SK-N-SH (cell line): Measurements from ENCODE around the gene EFCAB6. TPM values are rescaled to one million over a fixed set of nuclear protein-coding genes. Genes with fewer than 3 reads are reported as not detected.

Experiments used
- CTCF ChIA-PET: fragments of 300-600, 350-600 bp; formaldehyde crosslinking; extraction: SDS; loops from one replicate; lab custom pipeline; 2021; lab: Yijun Ruan, JAX
- POLR2A ChIA-PET: fragments of 350-600 bp; sonication (Branson Sonifier 250); formaldehyde crosslinking; extraction: SDS; loops from one replicate; lab custom pipeline; 2020; ENCODE audit warnings: antibody characterized with exemption, inconsistent platforms; lab: Yijun Ruan, JAX
- DNase-seq: peaks from one replicate; pipeline ENCODE4 v3.0.0; 2012
- H2AFZ ChIP-seq: fragments of 200-600 bp; sonication (generic); 2 replicates; pipeline ENCODE4 v1.8.1; 2016; ENCODE audit warnings: antibody characterized with exemption, mild to moderate bottlenecking, low read depth
- H3F3A ChIP-seq: fragments of 200-600 bp; sonication (generic); replicated peaks from 2 replicates; pipeline ENCODE3; 2016; ENCODE audit warnings: antibody characterized with exemption, mild to moderate bottlenecking; ENCODE audit not compliant: insufficient read depth
- H3K27ac ChIP-seq, 2 experiments: fragments of 200-500 bp in 1 of 2; fragments of 200-600 bp in 1 of 2; sonication (Bioruptor generic) in 1 of 2; sonication (generic), shearing (Covaris generic) in 1 of 2; 2 replicates each; pipeline versions ENCODE4 v1.5.1 to v1.6.1; 2014 to 2016; ENCODE audit warnings: low read depth in 2 of 2, inconsistent platforms in 1 of 2, low read length in 1 of 2, mild to moderate bottlenecking in 1 of 2, mixed read lengths in 1 of 2
- H3K27me3 ChIP-seq: fragments of 200-600 bp; sonication (generic), shearing (Covaris generic); 2 replicates; pipeline ENCODE4 v1.6.1; 2016; ENCODE audit warnings: mixed run types; ENCODE audit not compliant: insufficient read depth
- H3K36me3 ChIP-seq, 2 experiments: fragments of 200-500 bp in 1 of 2; fragments of 200-600 bp in 1 of 2; sonication (Bioruptor generic) in 1 of 2; sonication (generic) in 1 of 2; replicated peaks in 1 of 2; 2 replicates each; pipeline versions ENCODE3 to v1.5.1; 2014 to 2016; ENCODE audit warnings: low read length in 1 of 2, mild to moderate bottlenecking in 1 of 2; ENCODE audit not compliant: insufficient read depth in 2 of 2, control insufficient read depth in 1 of 2
- H3K4me1 ChIP-seq, 2 experiments: fragments of 200-500 bp in 1 of 2; fragments of 200-600 bp in 1 of 2; sonication (Bioruptor generic) in 1 of 2; sonication (generic), shearing (Covaris generic) in 1 of 2; 2 replicates each; pipeline versions ENCODE4 v1.5.1 to v1.6.1; 2014 to 2016; ENCODE audit warnings: low read depth in 1 of 2, low read length in 1 of 2, mixed run types in 1 of 2; ENCODE audit not compliant: insufficient read depth in 2 of 2, control insufficient read depth in 1 of 2
- H3K4me2 ChIP-seq: fragments of 200-600 bp; sonication (generic), shearing (Covaris generic); 2 replicates; pipeline ENCODE4 v1.6.1; 2017; ENCODE audit warnings: mixed run types
- H3K4me3 ChIP-seq, 2 experiments: fragments of 200-500 bp in 1 of 2; fragments of 200-600 bp in 1 of 2; sonication (Bioruptor generic) in 1 of 2; sonication (generic), shearing (Covaris generic) in 1 of 2; 2 replicates each; pipeline versions ENCODE4 v1.5.1 to v1.8.1; 2014 to 2016; ENCODE audit warnings: low read depth in 2 of 2, inconsistent platforms in 1 of 2, low read length in 1 of 2, mild to moderate bottlenecking in 1 of 2, mixed read lengths in 1 of 2, moderate library complexity in 1 of 2
- H3K79me2 ChIP-seq: fragments of 200-600 bp; sonication (generic); 2 replicates; pipeline ENCODE4 v1.8.1; 2017; ENCODE audit warnings: mild to moderate bottlenecking; ENCODE audit not compliant: insufficient read depth
- H3K9ac ChIP-seq: fragments of 200-600 bp; sonication (generic); 2 replicates; pipeline ENCODE4 v1.6.1; 2017; ENCODE audit warnings: mixed run types
- H3K9me2 ChIP-seq: fragments of 200-600 bp; sonication (generic); 2 replicates; pipeline ENCODE4 v1.6.1; 2017; ENCODE audit warnings: mixed run types
- H3K9me3 ChIP-seq: fragments of 200-600 bp; sonication (generic); 2 replicates; pipeline ENCODE4 v1.6.1; 2017; ENCODE audit warnings: mixed run types, mild to moderate bottlenecking, moderate library complexity
- H4K20me1 ChIP-seq: fragments of 200-600 bp; sonication (generic); 2 replicates; pipeline ENCODE4 v1.6.1; 2017; ENCODE audit warnings: mild to moderate bottlenecking, mixed run types; ENCODE audit not compliant: insufficient read depth
- CHD2 ChIP-seq: fragments of 150-350 bp; IDR thresholded peaks from 2 replicates; pipeline ENCODE4 v1.6.1; 2018; ENCODE audit warnings: low read length; ENCODE audit not compliant: partially characterized antibody
- ELF1 ChIP-seq: IDR thresholded peaks from 2 replicates; pipeline ENCODE4 v1.4.0; 2012
- EZH2phosphoT487 ChIP-seq: fragments of 200-600 bp; sonication (generic); IDR thresholded peaks from 2 replicates; pipeline ENCODE4 v1.6.1; 2017; ENCODE audit warnings: low read depth, mixed run types, mild to moderate bottlenecking, antibody characterized with exemption, moderate library complexity, borderline replicate concordance
- FOSL2 ChIP-seq: IDR thresholded peaks from 2 replicates; pipeline ENCODE4 v1.4.0; 2012; ENCODE audit warnings: low read depth, mild to moderate bottlenecking, moderate library complexity, borderline replicate concordance
- FOXJ3 ChIP-seq: sonication (generic); formaldehyde crosslinking; IDR thresholded peaks from 2 replicates; pipeline ENCODE4 v1.5.1; 2020; ENCODE audit warnings: mild to moderate bottlenecking, missing genetic modification reagents
- JUND ChIP-seq: IDR thresholded peaks from 2 replicates; pipeline ENCODE4 v1.4.0; 2012
- MEF2A ChIP-seq: IDR thresholded peaks from 2 replicates; pipeline ENCODE4 v1.4.0; 2012; ENCODE audit warnings: low read depth, borderline replicate concordance
- NFIC ChIP-seq: IDR thresholded peaks from 2 replicates; pipeline ENCODE4 v1.4.0; 2012; ENCODE audit warnings: borderline replicate concordance
- POLR2AphosphoS5 ChIP-seq: IDR thresholded peaks from 2 replicates; pipeline ENCODE4 v1.6.1; 2012; ENCODE audit warnings: low read depth, low read length
- RAD21 ChIP-seq: IDR thresholded peaks from 2 replicates; pipeline ENCODE4 v1.6.1; 2012; ENCODE audit warnings: mild to moderate bottlenecking, low read length
- TCF12 ChIP-seq: IDR thresholded peaks from 2 replicates; pipeline ENCODE4 v1.4.0; 2012
- TEAD4 ChIP-seq: IDR thresholded peaks from 2 replicates; pipeline ENCODE4 v1.4.0; 2012; ENCODE audit warnings: mild to moderate bottlenecking, borderline replicate concordance; ENCODE audit not compliant: insufficient read depth
- YY1 ChIP-seq: IDR thresholded peaks from 2 replicates; pipeline ENCODE4 v1.4.0; 2012; ENCODE audit warnings: low read depth, mild to moderate bottlenecking
- WGBS: methylation state at CpG from one replicate; pipeline ENCODE4 v1.1.6; 2017; ENCODE audit warnings: low lambda C conversion rate; 5-methylcytosine and 5-hydroxymethylcytosine counted together
- polyA plus RNA-seq, 3 experiments: library from polyadenylated mRNA; depleted of rRNA; stranded (reverse); fragments of >200 nt; gene quantifications; 2 replicates each; pipeline ENCODE4 v1.2.3, GENCODE V29; 2012
- TF ChIP-seq, protein P1 (sequence below): fragments of 150-350 bp; IDR thresholded peaks from 2 replicates; pipeline ENCODE4 v1.6.1; 2016; ENCODE audit warnings: mild to moderate bottlenecking, low read depth, low read length
- TF ChIP-seq, protein P2 (sequence below): IDR thresholded peaks from 2 replicates; pipeline ENCODE4 v1.4.0; 2012; ENCODE audit warnings: low read depth
- TF ChIP-seq, protein P3 (sequence below): IDR thresholded peaks from 2 replicates; pipeline ENCODE4 v1.6.1; 2012; ENCODE audit warnings: mild to moderate bottlenecking, low read depth, low read length, moderate library complexity
- TF ChIP-seq, protein P4 (sequence below): IDR thresholded peaks from 2 replicates; pipeline ENCODE4 v1.4.0; 2012; ENCODE audit warnings: low read depth, borderline replicate concordance
- TF ChIP-seq, protein P5 (sequence below): fragments of 150-350 bp; IDR thresholded peaks from 2 replicates; pipeline ENCODE4 v1.6.1; 2017; ENCODE audit warnings: antibody characterized with exemption, low read length, low read depth, borderline replicate concordance

The EFCAB6 gene
- polyA plus RNA-seq, 1 of the 3 experiments (the other 2 are of a cell fraction) = 0.46 TPM

DNA sequence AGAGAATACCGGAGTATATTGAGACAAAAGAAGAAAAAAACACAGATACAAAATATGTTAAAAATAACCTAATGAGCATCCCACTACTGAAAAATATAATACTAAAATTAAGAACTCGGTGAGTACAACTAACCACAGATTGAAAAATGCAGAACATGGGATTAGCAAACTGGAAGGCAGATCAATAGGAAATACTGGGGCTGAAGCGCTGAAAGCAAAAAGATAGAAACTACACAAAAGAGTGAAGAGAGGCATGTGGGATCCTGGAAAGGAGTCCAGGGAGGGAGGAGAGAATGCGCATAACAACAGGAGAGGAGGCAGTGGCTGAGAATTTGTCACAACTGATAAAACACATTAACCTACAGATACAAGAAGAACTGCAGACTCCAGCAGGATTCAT is 159.3 kb downstream of the EFCAB6 start (continued):
- TF ChIP-seq, protein P1, sequence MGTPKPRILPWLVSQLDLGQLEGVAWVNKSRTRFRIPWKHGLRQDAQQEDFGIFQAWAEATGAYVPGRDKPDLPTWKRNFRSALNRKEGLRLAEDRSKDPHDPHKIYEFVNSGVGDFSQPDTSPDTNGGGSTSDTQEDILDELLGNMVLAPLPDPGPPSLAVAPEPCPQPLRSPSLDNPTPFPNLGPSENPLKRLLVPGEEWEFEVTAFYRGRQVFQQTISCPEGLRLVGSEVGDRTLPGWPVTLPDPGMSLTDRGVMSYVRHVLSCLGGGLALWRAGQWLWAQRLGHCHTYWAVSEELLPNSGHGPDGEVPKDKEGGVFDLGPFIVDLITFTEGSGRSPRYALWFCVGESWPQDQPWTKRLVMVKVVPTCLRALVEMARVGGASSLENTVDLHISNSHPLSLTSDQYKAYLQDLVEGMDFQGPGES = no peak
- TF ChIP-seq, protein P2, sequence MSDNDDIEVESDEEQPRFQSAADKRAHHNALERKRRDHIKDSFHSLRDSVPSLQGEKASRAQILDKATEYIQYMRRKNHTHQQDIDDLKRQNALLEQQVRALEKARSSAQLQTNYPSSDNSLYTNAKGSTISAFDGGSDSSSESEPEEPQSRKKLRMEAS = no peak
- TF ChIP-seq ELF1 = no peak

DNA sequence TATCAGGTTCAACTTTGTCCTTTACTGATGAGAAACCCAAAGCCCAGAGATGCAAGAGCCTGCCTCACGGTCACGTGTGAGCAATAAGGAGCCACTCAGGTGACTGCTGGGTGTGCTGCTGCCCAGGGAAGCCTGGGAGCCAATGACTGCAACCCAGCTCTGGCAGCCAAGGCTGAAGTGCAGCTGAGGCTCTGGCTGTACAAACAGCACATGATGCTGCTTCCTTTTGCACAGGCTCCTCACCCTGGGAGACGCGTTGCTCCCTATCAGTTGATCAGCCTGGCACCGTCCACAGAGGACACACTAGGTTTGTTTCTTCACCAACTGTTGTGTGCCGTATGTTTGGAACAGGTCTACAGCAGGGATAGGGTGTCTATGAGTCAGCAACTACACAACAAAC is 168.7 kb downstream of the EFCAB6 start:
- CTCF ChIA-PET = no interaction called here
- H3K9ac ChIP-seq = no peak overlapping the region
- H3K27me3 ChIP-seq = no peaks in the 10 kb centered on the region
- 83% methylated on average over 1 of the region's 6 CpGs for WGBS
- H3K79me2 ChIP-seq = no peaks in the 10 kb centered on the region
- no peak for DNase-seq
- H4K20me1 ChIP-seq = no peaks in the 10 kb centered on the region
- H3K27ac ChIP-seq = no peak overlapping the region
- H3K4me1 ChIP-seq = no peaks in the 10 kb centered on the region
- no peaks in the 10 kb centered on the region for H3K9me3 ChIP-seq
- no peaks in the 10 kb centered on the region for H3K36me3 ChIP-seq
- H3K4me3 ChIP-seq = no peak overlapping the region
- H3F3A ChIP-seq = no peaks in the 10 kb centered on the region
- H3K4me2 ChIP-seq = no peak overlapping the region
- no peaks in the 10 kb centered on the region for H3K9me2 ChIP-seq
- H2AFZ ChIP-seq = no peak overlapping the region
- TF ChIP-seq TCF12 = no peak
- TF ChIP-seq, all 33 proteins: peak for 0
- POLR2A ChIA-PET = no interaction called here

DNA sequence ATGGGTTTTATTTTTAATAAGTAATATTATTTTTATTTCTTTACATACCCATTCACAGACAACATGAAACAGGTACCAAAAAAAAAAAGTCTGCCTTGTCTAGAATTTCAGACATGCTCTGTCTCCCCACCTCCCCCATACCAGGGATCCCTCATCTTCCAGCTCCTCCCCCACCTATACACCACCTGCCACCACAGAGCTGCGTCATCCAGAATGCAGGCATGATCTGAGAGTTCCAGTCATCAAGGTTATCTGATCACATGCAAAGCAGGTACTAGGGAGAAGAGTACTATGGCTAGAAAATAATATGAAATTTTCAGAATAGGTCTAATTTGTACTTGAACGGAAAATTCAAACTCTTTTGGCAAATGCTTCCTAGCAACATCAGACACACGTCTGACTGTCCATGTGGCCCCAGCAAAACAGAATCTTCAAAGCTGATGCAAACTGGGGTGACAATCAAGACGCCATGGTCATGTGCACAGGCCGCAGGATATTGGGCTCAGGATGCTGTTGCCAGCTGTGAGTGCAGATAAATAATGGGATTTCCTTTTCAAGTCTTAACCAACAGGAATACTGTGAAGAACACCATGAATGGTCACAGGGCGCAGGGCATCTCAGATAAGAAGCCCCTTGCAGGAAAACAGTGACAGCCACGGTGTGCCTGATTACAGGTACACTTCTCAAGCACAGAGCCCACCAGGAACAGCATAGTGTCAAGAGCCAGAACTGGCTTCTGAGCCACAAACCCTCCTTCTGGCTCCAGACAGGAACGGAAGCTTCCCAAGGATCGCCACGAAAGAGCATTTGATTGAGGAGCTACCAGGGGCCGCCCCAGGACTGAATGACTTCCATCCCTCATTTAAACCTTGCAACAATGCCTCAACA is 169.5 kb downstream of the EFCAB6 start:
- no peak overlapping the region for H3K4me3 ChIP-seq
- TF ChIP-seq JUND (no peak), TEAD4 (no peak), CHD2 (no peak), NFIC (no peak), FOSL2 (no peak), MEF2A (no peak), RAD21 (no peak), YY1 (no peak), EZH2phosphoT487 (no peak), ELF1 (no peak), POLR2AphosphoS5 (no peak), FOXJ3 (CRISPR knock-in tag) (no peak)
- TF ChIP-seq, protein P3, sequence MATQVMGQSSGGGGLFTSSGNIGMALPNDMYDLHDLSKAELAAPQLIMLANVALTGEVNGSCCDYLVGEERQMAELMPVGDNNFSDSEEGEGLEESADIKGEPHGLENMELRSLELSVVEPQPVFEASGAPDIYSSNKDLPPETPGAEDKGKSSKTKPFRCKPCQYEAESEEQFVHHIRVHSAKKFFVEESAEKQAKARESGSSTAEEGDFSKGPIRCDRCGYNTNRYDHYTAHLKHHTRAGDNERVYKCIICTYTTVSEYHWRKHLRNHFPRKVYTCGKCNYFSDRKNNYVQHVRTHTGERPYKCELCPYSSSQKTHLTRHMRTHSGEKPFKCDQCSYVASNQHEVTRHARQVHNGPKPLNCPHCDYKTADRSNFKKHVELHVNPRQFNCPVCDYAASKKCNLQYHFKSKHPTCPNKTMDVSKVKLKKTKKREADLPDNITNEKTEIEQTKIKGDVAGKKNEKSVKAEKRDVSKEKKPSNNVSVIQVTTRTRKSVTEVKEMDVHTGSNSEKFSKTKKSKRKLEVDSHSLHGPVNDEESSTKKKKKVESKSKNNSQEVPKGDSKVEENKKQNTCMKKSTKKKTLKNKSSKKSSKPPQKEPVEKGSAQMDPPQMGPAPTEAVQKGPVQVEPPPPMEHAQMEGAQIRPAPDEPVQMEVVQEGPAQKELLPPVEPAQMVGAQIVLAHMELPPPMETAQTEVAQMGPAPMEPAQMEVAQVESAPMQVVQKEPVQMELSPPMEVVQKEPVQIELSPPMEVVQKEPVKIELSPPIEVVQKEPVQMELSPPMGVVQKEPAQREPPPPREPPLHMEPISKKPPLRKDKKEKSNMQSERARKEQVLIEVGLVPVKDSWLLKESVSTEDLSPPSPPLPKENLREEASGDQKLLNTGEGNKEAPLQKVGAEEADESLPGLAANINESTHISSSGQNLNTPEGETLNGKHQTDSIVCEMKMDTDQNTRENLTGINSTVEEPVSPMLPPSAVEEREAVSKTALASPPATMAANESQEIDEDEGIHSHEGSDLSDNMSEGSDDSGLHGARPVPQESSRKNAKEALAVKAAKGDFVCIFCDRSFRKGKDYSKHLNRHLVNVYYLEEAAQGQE = no peak
- TF ChIP-seq, protein P4, sequence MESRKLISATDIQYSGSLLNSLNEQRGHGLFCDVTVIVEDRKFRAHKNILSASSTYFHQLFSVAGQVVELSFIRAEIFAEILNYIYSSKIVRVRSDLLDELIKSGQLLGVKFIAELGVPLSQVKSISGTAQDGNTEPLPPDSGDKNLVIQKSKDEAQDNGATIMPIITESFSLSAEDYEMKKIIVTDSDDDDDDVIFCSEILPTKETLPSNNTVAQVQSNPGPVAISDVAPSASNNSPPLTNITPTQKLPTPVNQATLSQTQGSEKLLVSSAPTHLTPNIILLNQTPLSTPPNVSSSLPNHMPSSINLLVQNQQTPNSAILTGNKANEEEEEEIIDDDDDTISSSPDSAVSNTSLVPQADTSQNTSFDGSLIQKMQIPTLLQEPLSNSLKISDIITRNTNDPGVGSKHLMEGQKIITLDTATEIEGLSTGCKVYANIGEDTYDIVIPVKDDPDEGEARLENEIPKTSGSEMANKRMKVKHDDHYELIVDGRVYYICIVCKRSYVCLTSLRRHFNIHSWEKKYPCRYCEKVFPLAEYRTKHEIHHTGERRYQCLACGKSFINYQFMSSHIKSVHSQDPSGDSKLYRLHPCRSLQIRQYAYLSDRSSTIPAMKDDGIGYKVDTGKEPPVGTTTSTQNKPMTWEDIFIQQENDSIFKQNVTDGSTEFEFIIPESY = no peak
- TF ChIP-seq, protein P5, sequence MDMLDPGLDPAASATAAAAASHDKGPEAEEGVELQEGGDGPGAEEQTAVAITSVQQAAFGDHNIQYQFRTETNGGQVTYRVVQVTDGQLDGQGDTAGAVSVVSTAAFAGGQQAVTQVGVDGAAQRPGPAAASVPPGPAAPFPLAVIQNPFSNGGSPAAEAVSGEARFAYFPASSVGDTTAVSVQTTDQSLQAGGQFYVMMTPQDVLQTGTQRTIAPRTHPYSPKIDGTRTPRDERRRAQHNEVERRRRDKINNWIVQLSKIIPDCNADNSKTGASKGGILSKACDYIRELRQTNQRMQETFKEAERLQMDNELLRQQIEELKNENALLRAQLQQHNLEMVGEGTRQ = no peak

More for the DNA sequence above, 169.5 kb downstream of the EFCAB6 start:
- POLR2A ChIA-PET = no interaction called here
- H3K9me3 ChIP-seq = no peaks in the 10 kb centered on the region
- no peaks in the 10 kb centered on the region for H4K20me1 ChIP-seq
- DNase-seq = no peak
- no peaks in the 10 kb centered on the region for H3K79me2 ChIP-seq
- no peak overlapping the region for H3K4me2 ChIP-seq
- no peaks in the 10 kb centered on the region for H3F3A ChIP-seq
- H3K4me1 ChIP-seq = no peaks in the 10 kb centered on the region
- CTCF ChIA-PET = no interaction called here
- no peak overlapping the region for H3K9ac ChIP-seq
- 56% methylated on average over 5 of the region's 11 CpGs for WGBS
- H3K27me3 ChIP-seq = no peaks in the 10 kb centered on the region
- no peaks in the 10 kb centered on the region for H3K36me3 ChIP-seq
- H3K9me2 ChIP-seq = no peaks in the 10 kb centered on the region
- H3K27ac ChIP-seq = no peak overlapping the region
- no peak overlapping the region for H2AFZ ChIP-seq
